Body of pancreas (tissue), 4 donors: ENCODE measurements around the gene CLN5. TPM values are rescaled to one million over a fixed set of nuclear protein-coding genes. Genes with fewer than 3 reads are reported as not detected.

Experiments used
- ATAC-seq: fragments of 150-250 bp; one replicate; pipeline ENCODE4 v1.9.1; 2016
- DNase-seq, 4 donors: peaks; one replicate each; pipeline ENCODE4 v3.0.0-alpha.2; 2019
- H3K27ac ChIP-seq, 4 donors: fragments of 200-600 bp; sonication (generic); 1 replicate in 3 of 4; 2 replicates in 1 of 4; pipeline versions ENCODE4 v1.5.1 to v1.6.1; 2016 to 2019; ENCODE audit warnings: mild to moderate bottlenecking in 1 of 4, mixed read lengths in 1 of 4, moderate library complexity in 1 of 4
- H3K27me3 ChIP-seq, 2 donors: fragments of 200-600 bp; sonication (generic); one replicate each; pipeline ENCODE4 v1.6.0; 2016; ENCODE audit warnings: mild to moderate bottlenecking in 1 of 2
- H3K36me3 ChIP-seq, 2 donors: fragments of 200-600 bp; sonication (generic); replicated peaks in 1 of 2; 2 replicates each; pipeline ENCODE4 v1.5.1; 2016; ENCODE audit warnings: low read depth in 2 of 2; ENCODE audit not compliant: insufficient read depth in 1 of 2
- H3K4me1 ChIP-seq: fragments of 200-600 bp; sonication (generic); one replicate; pipeline ENCODE4 v1.6.0; 2016
- H3K4me3 ChIP-seq, 2 donors: fragments of 200-600 bp; sonication (generic); 1 replicate in 1 of 2; 2 replicates in 1 of 2; pipeline ENCODE4 v1.5.1; 2016 to 2019
- H3K9me3 ChIP-seq, 3 donors: fragments of 200-600 bp; sonication (generic); 1 replicate in 2 of 3; 2 replicates in 1 of 3; pipeline ENCODE4 v1.5.1; 2016
- CTCF ChIP-seq, 7 experiments: fragments of 450-650 bp in 4 of 7; fragments of 200-600 bp in 3 of 7; sonication (generic) in 3 of 7; IDR thresholded peaks; one replicate each; pipeline ENCODE4 v1.5.1; 2016 to 2019; ENCODE audit warnings: antibody characterized with exemption in 7 of 7
- POLR2A ChIP-seq, 3 donors: fragments of 450-650 bp; IDR thresholded peaks; one replicate each; pipeline ENCODE4 v1.6.1; 2016; ENCODE audit warnings: antibody characterized with exemption in 3 of 3, mild to moderate bottlenecking in 2 of 3
- WGBS, 2 donors: methylation state at CpG; one replicate each; pipeline ENCODE4 v1.1.5; 2017; 5-methylcytosine and 5-hydroxymethylcytosine counted together
- intact Hi-C: fragments of 100-400 bp; cut with DNase I; formaldehyde crosslinking; loops from one replicate; pipeline ENCODE4 v1.15.1; 2023
- total RNA-seq, 2 donors: library from RNA; depleted of rRNA; stranded (reverse); fragments of >200 nt; gene quantifications; one replicate each; pipeline ENCODE4 v1.1.0, GENCODE V29; 2016

CLN5 gene
- total RNA-seq, 2 donors from 2014 or later: 18.1 to 29.8 TPM

GRCh38 chr13:77047649-77048343, 55.9 kb downstream of the CLN5 start:
- ATAC-seq: no peak
- no peak for DNase-seq
- intact Hi-C loops: no loop called here
- H3K27ac ChIP-seq: no peak overlapping the region
- H3K27me3 ChIP-seq: no peaks in the 10 kb centered on the region
- H3K4me1 ChIP-seq: no peaks in the 10 kb centered on the region
- WGBS, 2 donors: 96 to 97% methylated on average over 8 of the region's 8 CpGs
- no peak overlapping the region for H3K4me3 ChIP-seq
- TF ChIP-seq CTCF (IDR thresholded peaks at IDR 0.05): no peak
- no peak for TF ChIP-seq POLR2A (IDR thresholded peaks at IDR 0.05)
- H3K36me3 ChIP-seq: no peaks in the 10 kb centered on the region
- H3K9me3 ChIP-seq: no peaks in the 10 kb centered on the region

GRCh38 chr13:77048681-77049080, 56.8 kb downstream of the CLN5 start:
- DNase-seq (no peak), ATAC-seq (no peak)
- intact Hi-C loops: no loop called here
- Histone ChIP-seq H3K27ac (no peak overlapping the region), H3K4me1 (no peaks in the 10 kb centered on the region), H3K36me3 (no peaks in the 10 kb centered on the region), H3K27me3 (no peaks in the 10 kb centered on the region), H3K4me3 (no peak overlapping the region), H3K9me3 (no peaks in the 10 kb centered on the region)
- 72 to 88% methylated on average over 4 of the region's 4 CpGs for WGBS, 2 donors
- no peak for TF ChIP-seq POLR2A (IDR thresholded peaks at IDR 0.05)
- no peak for TF ChIP-seq CTCF (IDR thresholded peaks at IDR 0.05)

- no peaks in the 10 kb centered on the region for H3K27me3 ChIP-seq
- H3K9me3 ChIP-seq: no peaks in the 10 kb centered on the region
- no peak for ATAC-seq
- H3K36me3 ChIP-seq: no peaks in the 10 kb centered on the region
- 42 to 43% methylated on average over 4 of the region's 4 CpGs for WGBS, 2 donors
- no peak for TF ChIP-seq POLR2A (IDR thresholded peaks at IDR 0.05)
- TF ChIP-seq CTCF (IDR thresholded peaks at IDR 0.05): no peak
- peaks cover 26% of the 10 kb centered on the region for H3K4me1 ChIP-seq
- H3K27ac ChIP-seq: no peak overlapping the region
- intact Hi-C loops: no loop called here
- no peak for DNase-seq
- H3K4me3 ChIP-seq: no peak overlapping the region
Measured at GRCh38 chr13:77053192-77053591, 61.3 kb downstream of the CLN5 start.

Other genes with a start within 250 kb of the CLN5 start
- 10 to 100 TPM; 14.2 to 27.5 TPM for gene KCTD12, start 105.7 kb upstream of the CLN5 start, total RNA-seq
- gene ACOD1, start 43.6 kb upstream of the CLN5 start, total RNA-seq: not detected
- gene FBXL3, start 35.1 kb downstream of the CLN5 start, total RNA-seq: 10 to 100 TPM; 25.4 to 35.0 TPM